ENCODE results near the gene IFT43. TPM values are rescaled to one million over a fixed set of nuclear protein-coding genes. Genes with fewer than 3 reads are reported as not detected.

IFT43 gene
- total and polyA plus RNA-seq, 2 donors (not counting 3 experiments of a cell fraction or from before 2014, with no cell fraction given) = 22.3 to 39.0 TPM

DNA sequence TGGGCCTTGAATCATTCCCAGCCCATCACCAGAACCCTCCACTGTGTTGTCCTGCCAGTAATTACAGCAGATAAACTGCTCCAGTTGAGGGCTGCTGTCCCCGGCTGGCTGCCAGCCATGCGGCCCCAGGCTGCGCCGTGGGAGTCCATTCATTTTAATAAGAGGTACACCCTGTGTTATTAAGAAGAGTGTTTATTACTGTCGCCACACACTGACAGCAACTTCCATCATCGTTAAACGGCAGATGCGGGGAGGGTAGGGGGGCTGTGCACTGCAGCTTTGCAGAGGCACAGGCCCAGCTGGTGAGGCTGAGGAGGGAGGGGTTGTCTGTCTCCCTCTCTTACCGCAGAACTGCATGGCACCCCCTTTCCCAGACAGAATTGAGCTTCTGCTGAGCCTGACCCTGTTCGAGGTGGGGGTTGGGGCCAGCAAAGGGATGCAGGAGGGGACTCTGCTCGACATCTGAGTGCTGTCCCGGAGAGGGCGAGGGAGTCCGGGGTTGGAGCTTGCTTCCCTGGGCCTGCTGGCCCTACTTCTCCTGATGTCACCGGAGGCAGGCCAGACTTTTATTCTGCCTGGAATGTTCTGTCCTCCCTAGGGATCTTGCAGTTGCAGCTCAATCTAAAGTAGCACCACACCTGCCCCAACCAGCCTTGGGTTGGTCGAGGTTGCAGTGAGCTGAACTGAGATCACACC, 132.4 kb downstream of the IFT43 start:
- no peak for TF ChIP-seq POLR2AphosphoS5 (IDR thresholded peaks at IDR 0.05; ENCODE audit: insufficient read depth, low read depth, low read length)
- H4K20me1 ChIP-seq (replicated peaks; ENCODE audit: control insufficient read depth, extremely low read depth, insufficient read depth, low read length) = no peaks in the 10 kb centered on the region
- no peaks in the 10 kb centered on the region for H3K4me1 ChIP-seq (ENCODE audit: control insufficient read depth, extremely low read depth, insufficient read depth, low read length)
- intact Hi-C loops (cut with micrococcal nuclease) (no loop called here), dilution Hi-C loops (cut with MboI; ENCODE audit: extremely low pct_ligation_motif_present, low sequenced_read_pairs) (no loop called here)
- BruUV-seq (replicated peaks) = no TSS peak
- H3K79me2 ChIP-seq (ENCODE audit: control insufficient read depth, insufficient read depth, low read length) = no peaks in the 10 kb centered on the region
- no peak overlapping the region for H2AFZ ChIP-seq (ENCODE audit: low read depth, low read length)
- H3K4me2 ChIP-seq (ENCODE audit: insufficient read depth, low read length) = no peak overlapping the region
- DNase-seq (ENCODE audit: low read depth, low spot score) (no peak), FAIRE-seq (no peak)
- no peak overlapping the region for H3K9ac ChIP-seq (replicated peaks; ENCODE audit: extremely low read depth, insufficient read depth, low read length)
- ChIA-PET POLR2A (no interaction called here), CTCF (no interaction called here)
- H3K4me3 ChIP-seq (replicated peaks in 1 of 3; ENCODE audit: insufficient read depth in 1 of 3, low read depth in 1 of 3, low read length in 3 of 3) = no peak overlapping the region
- H3K9me3 ChIP-seq (replicated peaks; ENCODE audit: control insufficient read depth, insufficient read depth, low read length) = no peaks in the 10 kb centered on the region
- H3K27me3 ChIP-seq (ENCODE audit: control insufficient read depth in 2 of 2, insufficient read depth in 2 of 2, low read length in 2 of 2) = peaks cover 4 to 10% of the 10 kb centered on the region in 2 experiments
- H3K9me1 ChIP-seq (replicated peaks; ENCODE audit: control insufficient read depth, extremely low read depth, insufficient read depth, low read length) = no peaks in the 10 kb centered on the region
- no peaks in the 10 kb centered on the region for H3K36me3 ChIP-seq (ENCODE audit: control insufficient read depth in 2 of 2, extremely low read depth in 1 of 2, insufficient read depth in 2 of 2, low read length in 2 of 2)
- H3K27ac ChIP-seq (ENCODE audit: insufficient read depth, low read depth, low read length) = no peak overlapping the region

DNA sequence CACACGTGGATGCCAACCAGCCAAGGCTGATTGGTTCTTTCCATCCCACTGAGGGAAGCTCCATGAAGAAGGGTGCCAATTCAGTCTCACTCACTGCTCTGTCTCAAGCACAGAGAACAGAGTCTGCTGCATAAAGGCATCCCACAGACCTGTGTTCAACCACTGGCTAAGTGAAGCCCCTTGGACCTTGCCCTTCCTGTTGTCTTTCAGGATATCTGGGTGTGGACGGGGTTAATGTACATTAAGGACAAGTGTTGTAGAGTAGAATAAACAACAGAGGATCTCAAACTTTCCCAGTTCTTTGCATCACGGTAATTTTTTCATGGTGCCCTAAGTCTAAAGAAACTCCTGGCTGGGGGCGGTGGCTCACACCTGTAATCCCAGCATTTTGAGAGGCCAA, 133.0 kb downstream of the IFT43 start:
- H3K4me3 ChIP-seq (replicated peaks in 1 of 3; ENCODE audit: insufficient read depth in 1 of 3, low read depth in 1 of 3, low read length in 3 of 3) = no peak overlapping the region
- no TSS peak for BruUV-seq (replicated peaks)
- ChIA-PET CTCF (no interaction called here), POLR2A (no interaction called here)
- FAIRE-seq = no peak
- no peak for TF ChIP-seq EZH2 (IDR thresholded peaks at IDR 0.05; ENCODE audit: borderline replicate concordance, low read depth, low read length, severe bottlenecking)
- TF ChIP-seq, protein P1, sequence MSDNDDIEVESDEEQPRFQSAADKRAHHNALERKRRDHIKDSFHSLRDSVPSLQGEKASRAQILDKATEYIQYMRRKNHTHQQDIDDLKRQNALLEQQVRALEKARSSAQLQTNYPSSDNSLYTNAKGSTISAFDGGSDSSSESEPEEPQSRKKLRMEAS (IDR thresholded peaks at IDR 0.05; ENCODE audit: insufficient read depth, insufficient read length) = no peak
- TF ChIP-seq MYC (IDR thresholded peaks at IDR 0.05; ENCODE audit: low read depth, low read length) = no peak
- TF ChIP-seq, protein P2, sequence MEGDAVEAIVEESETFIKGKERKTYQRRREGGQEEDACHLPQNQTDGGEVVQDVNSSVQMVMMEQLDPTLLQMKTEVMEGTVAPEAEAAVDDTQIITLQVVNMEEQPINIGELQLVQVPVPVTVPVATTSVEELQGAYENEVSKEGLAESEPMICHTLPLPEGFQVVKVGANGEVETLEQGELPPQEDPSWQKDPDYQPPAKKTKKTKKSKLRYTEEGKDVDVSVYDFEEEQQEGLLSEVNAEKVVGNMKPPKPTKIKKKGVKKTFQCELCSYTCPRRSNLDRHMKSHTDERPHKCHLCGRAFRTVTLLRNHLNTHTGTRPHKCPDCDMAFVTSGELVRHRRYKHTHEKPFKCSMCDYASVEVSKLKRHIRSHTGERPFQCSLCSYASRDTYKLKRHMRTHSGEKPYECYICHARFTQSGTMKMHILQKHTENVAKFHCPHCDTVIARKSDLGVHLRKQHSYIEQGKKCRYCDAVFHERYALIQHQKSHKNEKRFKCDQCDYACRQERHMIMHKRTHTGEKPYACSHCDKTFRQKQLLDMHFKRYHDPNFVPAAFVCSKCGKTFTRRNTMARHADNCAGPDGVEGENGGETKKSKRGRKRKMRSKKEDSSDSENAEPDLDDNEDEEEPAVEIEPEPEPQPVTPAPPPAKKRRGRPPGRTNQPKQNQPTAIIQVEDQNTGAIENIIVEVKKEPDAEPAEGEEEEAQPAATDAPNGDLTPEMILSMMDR (IDR thresholded peaks at IDR 0.05; ENCODE audit: extremely low read depth in 1 of 2, insufficient read depth in 1 of 2, low read depth in 1 of 2, low read length in 2 of 2) = no peak
- no peak for TF ChIP-seq GATA2 (IDR thresholded peaks at IDR 0.05; ENCODE audit: insufficient read depth, insufficient read length, low read depth, low read length)
- TF ChIP-seq POLR2AphosphoS5 (IDR thresholded peaks at IDR 0.05; ENCODE audit: insufficient read depth, low read depth, low read length) = no peak
- no peak for TF ChIP-seq FOS (IDR thresholded peaks at IDR 0.05; ENCODE audit: borderline replicate concordance, insufficient read depth, low read length)
- no peak for TF ChIP-seq POLR2A (IDR thresholded peaks at IDR 0.05; ENCODE audit: low read depth, low read length)
- TF ChIP-seq JUN (IDR thresholded peaks at IDR 0.05; ENCODE audit: borderline replicate concordance, insufficient read depth, insufficient read length, low read depth) = no peak
- no peaks in the 10 kb centered on the region for H3K9me3 ChIP-seq (replicated peaks; ENCODE audit: control insufficient read depth, insufficient read depth, low read length)
- H3K36me3 ChIP-seq (ENCODE audit: control insufficient read depth in 2 of 2, extremely low read depth in 1 of 2, insufficient read depth in 2 of 2, low read length in 2 of 2) = no peaks in the 10 kb centered on the region
- no peak overlapping the region for H3K9ac ChIP-seq (replicated peaks; ENCODE audit: extremely low read depth, insufficient read depth, low read length)
- H3K27ac ChIP-seq (ENCODE audit: insufficient read depth, low read depth, low read length) = no peak overlapping the region
- H3K9me1 ChIP-seq (replicated peaks; ENCODE audit: control insufficient read depth, extremely low read depth, insufficient read depth, low read length) = no peaks in the 10 kb centered on the region
- no peaks in the 10 kb centered on the region for H3K4me1 ChIP-seq (ENCODE audit: control insufficient read depth, extremely low read depth, insufficient read depth, low read length)
- no peaks in the 10 kb centered on the region for H4K20me1 ChIP-seq (replicated peaks; ENCODE audit: control insufficient read depth, extremely low read depth, insufficient read depth, low read length)
- intact Hi-C loops (cut with micrococcal nuclease) = no loop called here
- peaks cover 6 to 10% of the 10 kb centered on the region in 2 experiments for H3K27me3 ChIP-seq (ENCODE audit: control insufficient read depth in 2 of 2, insufficient read depth in 2 of 2, low read length in 2 of 2)
- no peak for DNase-seq (ENCODE audit: low read depth, low spot score)
- H3K79me2 ChIP-seq (ENCODE audit: control insufficient read depth, insufficient read depth, low read length) = no peaks in the 10 kb centered on the region
- dilution Hi-C loops (cut with MboI; ENCODE audit: extremely low pct_ligation_motif_present, low sequenced_read_pairs) = no loop called here
- H2AFZ ChIP-seq (ENCODE audit: low read depth, low read length) = no peak overlapping the region
- no peak overlapping the region for H3K4me2 ChIP-seq (ENCODE audit: insufficient read depth, low read length)
